Body of pancreas (tissue), 4 donors: ENCODE results near the gene RAP1GDS1.
"Not testable (repeated sequence)": the region's sequence is repeated elsewhere in the genome, so short reads cannot be mapped to it uniquely, and the experiment has no call there.

Experiments
- CTCF ChIP-seq, 7 experiments: fragments of 450-650 bp in 4 of 7; fragments of 200-600 bp in 3 of 7; sonication (generic) in 3 of 7; IDR thresholded peaks; one replicate each; pipeline ENCODE4 v1.5.1; 2016 to 2019; ENCODE audit warnings: antibody characterized with exemption in 7 of 7
- POLR2A ChIP-seq, 3 donors: fragments of 450-650 bp; IDR thresholded peaks; one replicate each; pipeline ENCODE4 v1.6.1; 2016; ENCODE audit warnings: antibody characterized with exemption in 3 of 3, mild to moderate bottlenecking in 2 of 3

- TF ChIP-seq CTCF, POLR2A (IDR thresholded peaks at IDR 0.05): not testable (repeated sequence)
Measured at GRCh38 chr4:98366275-98366674, 105.1 kb downstream of the RAP1GDS1 start.
